T47D (cell line): ENCODE results near the gene TFAP2E.
A peak's percentile ranks its signal among the peaks of the same experiment; 100 is the strongest.

Experiments used
- DNase-seq, 2 experiments: peaks; one replicate each; pipeline versions ENCODE4 v3.0.0 to v3.0.0-alpha.2; 2011 to 2012; ENCODE audit warnings: low read depth in 1 of 2, low spot score in 1 of 2
- JUND ChIP-seq: IDR thresholded peaks from 2 replicates; pipeline ENCODE4 v1.6.1; 2012; ENCODE audit warnings: low read depth
- in situ Hi-C: cut with HindIII; loops from 2 replicates; pipeline ENCODE4 v1.10.0; 2016; ENCODE audit warnings: low sequenced_read_pairs, low pct_unique_long_range_greater_than_20kb

Gene TFAP2E

DNA sequence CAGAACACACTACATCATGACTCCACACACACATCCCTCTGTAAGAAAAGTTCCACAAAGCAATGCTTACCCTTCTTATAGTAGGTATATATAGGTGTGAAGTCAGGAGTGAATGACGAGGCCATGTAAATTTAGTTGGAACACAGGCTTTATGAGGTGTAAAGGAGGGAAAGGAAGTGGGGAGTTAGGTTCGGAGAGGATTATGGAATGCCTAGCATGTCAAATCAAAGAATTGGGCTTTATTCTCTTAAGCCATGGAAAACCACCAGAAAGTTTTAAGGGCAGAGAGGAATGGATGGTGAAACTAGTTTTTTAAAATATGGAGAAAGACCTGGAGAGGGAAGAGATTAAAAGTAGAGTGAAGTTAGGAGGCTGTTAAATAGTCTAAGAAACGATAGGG, 26.3 kb downstream of the TFAP2E start:
- TF ChIP-seq JUND: no peak
- no peak for DNase-seq
- in situ Hi-C loops: no loop called here

DNA sequence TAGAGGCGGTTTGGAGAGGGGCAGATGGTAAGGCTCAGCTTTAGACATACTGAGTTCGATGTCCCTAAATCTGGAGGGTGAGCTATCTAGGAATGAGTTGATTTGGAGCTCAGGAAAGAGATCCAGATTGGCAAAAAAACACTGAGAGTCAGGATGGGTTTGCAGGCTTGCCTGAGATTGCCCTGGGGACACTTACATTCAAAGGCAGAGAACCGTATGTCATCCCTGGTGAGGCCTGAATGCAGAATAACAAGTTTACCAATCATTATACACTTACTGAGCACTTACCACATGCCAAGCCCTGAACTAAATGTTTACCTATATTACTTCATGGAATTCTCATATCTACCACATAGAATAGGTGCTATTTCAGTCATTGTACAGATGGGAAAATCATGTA, 27.5 kb downstream of the TFAP2E start:
- TF ChIP-seq JUND: no peak
- in situ Hi-C loops: no loop called here
- peak in 1 of 2 experiments; percentile 30 for DNase-seq

DNA sequence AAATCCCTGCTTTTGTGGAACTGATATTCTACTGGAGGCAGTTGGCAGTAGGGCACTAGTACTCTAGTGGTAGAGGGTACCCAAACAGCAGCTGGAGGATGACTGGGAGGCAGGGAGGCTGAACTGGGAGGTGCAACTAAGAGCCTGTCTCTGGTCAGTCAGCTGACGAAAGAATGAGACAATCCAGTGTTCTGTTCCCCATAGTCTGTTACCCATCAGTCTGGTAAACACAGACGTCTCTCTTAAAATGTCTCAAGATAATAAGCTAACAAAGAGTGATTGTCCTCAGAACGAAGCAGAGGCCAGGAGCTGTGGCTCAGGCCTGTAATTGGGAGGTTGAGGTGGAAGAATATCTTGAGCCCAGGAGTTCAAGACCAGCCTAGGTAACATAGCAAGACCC, 30.4 kb downstream of the TFAP2E start:
- TF ChIP-seq JUND: no peak
- no peak for DNase-seq
- in situ Hi-C loops: no loop called here

DNA sequence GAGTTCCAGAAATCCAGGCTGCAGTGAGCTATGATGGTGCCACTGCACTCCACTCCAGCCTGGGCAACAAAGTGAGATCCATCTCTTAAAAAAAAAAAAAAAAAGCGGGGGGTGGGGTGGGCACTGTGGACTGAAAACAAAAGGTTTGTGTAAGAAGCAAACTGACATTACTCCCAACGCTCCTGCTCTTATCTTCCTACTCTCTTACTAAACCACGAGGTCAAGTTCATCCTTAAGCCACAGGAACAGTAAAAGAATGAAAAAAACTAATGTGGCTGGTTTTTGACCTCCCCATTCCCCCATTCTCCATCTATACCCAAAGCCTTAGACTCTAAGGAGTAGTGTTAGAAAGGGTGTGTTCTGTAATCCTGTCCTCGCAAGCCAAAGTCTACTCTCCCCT, 30.8 kb downstream of the TFAP2E start:
- in situ Hi-C loops: no loop called here
- DNase-seq: no peak
- no peak for TF ChIP-seq JUND

DNA sequence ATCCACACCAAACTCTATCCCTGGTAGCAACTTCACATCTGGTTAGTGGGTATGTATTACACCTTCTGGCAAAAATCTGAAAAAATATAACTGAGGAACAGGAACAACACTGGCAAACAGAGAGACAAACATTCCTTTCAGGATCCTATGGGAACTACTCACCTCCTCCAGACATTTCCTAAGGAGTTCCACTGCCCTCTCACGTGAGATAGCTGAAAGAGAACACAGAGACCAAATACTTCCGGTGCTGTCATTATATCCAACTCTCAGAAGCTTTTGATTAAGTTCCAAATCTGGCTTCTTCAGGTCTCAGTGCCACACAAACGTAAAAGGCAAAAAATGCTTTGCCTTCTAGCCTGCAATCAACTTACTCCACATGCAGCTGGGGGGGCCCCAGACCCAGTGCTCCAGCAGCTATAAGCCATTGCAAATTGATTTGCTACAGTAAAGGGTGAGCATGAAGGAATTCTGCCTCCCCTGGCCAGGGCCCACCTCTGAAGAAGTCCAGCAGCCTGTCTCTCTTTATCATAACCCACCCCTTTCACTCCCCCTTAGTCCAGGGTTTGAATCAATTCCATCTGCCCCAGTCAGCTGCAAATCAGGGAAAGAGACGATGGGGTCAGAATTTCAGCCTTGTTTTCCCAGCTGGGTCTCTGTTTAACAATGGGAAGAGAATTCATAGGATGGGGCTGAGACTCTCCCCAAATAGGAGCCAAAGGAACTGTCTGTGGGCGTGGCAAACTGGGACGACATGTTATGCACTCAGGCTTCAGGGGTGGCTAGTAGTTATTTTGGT, 32.2 kb downstream of the TFAP2E start:
- in situ Hi-C loops: no loop called here
- no peak for TF ChIP-seq JUND
- no peak for DNase-seq

GRCh38 chr1:35605867-35606182, 32.7 kb downstream of the TFAP2E start:
- DNase-seq: no peak
- in situ Hi-C loops: no loop called here
- no peak for TF ChIP-seq JUND

GRCh38 chr1:35611655-35612054, 38.5 kb downstream of the TFAP2E start:
- no peak for DNase-seq
- in situ Hi-C loops: no loop called here
- no peak for TF ChIP-seq JUND

DNA sequence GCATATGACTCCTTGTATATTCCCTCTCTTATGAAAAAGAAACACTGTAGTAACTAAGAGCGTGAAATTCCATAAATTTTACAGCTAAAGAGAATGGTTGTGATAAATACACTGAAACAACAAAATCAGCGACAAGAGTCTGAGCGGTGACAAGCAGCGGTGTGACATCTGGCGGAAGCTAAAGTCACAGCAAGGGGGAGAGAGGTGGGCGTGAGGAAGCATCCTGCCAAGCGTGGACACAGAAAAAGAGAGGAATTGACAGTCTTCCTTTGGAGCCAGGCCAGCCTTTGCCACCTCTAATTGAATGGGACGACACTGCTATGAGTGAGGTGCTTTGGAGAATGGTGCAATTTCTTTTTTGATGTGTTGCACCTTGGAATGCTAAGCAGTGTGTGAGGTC, 42.3 kb downstream of the TFAP2E start:
- in situ Hi-C loops: no loop called here
- DNase-seq: no peak
- no peak for TF ChIP-seq JUND

GRCh38 chr1:35619237-35620121, 46.4 kb downstream of the TFAP2E start:
- no peak for TF ChIP-seq JUND
- no peak for DNase-seq
- in situ Hi-C loops: no loop called here

DNA sequence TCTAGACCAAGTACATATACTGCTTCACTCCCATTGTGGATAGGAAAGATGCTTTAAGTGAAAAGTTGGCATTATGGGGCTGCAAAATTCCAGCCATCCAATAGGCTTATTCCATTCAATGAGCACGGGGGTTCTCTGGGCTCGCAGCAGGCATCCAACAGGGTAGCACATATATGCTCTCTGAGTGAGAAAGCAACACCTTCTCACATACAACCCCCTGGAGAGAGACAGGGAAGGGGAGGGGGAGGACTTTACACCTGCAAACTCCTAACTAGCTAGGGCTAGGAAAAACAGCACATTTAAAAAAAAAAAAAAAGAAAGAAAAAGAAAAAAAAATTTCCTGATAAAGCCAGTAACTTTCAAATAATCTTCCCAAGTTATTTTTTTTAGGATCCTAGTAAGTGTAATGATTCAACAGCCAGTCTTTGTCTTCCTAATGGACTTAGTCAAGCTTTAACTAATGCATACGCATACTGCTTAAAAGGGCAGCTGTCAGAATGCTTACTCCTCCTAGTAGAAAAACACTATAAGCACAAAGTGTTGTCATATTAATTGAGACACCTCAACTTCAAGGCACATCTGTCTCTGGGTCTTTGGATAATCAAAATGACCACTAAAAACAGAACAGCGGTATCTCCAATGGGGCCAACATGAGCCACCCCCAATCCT, 49.5 kb downstream of the TFAP2E start:
- DNase-seq: no peak
- no peak for TF ChIP-seq JUND
- in situ Hi-C loops: no loop called here

DNA sequence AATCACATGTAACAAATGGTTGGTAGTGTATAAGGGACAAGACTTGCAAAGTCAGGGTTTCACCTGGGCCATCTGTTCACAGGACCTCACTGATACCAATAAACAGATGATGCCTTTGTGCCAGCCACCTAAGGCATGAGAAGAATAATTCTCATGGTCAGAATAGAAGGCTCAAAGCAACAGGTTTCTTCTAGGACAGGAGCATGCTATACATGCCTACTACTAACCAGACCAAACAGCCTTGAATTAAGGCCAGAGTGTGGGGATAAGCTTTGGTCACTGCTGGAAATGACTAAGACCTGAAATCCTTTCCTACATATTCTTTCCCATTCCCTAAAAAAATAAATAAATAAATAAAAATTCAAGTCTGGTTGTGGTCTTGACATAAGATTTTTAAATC, 50.7 kb downstream of the TFAP2E start:
- in situ Hi-C loops: no loop called here
- no peak for TF ChIP-seq JUND
- DNase-seq: no peak

GRCh38 chr1:35629051-35629450, 55.9 kb downstream of the TFAP2E start:
- no peak for DNase-seq
- in situ Hi-C loops: no loop called here
- TF ChIP-seq JUND: no peak

DNA sequence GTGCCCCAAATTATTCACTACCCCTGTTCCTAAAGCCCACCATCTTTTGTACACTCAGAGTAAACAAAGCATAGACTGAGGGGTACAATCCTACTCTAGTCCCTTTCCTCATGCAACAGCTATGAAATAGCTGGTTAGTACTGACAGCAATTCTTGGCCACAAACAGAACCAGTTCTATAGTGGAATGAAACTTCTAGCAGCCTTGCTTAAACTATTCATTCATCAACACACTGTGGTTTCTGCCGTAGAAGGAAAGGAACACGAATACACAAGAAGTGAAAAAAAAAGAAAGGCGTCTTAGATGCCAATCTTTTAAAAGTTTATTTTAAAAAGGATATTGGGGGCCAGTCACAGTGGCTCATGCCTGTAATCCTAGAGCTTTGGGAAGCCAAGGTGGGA, 58.3 kb downstream of the TFAP2E start:
- no peak for DNase-seq
- in situ Hi-C loops: no loop called here
- no peak for TF ChIP-seq JUND
